HepG2 (cell line): ENCODE results near the gene RNASE4. TPM values are rescaled to one million over a fixed set of nuclear protein-coding genes. Genes with fewer than 3 reads are reported as not detected.
A peak's percentile ranks its signal among the peaks of the same experiment; 100 is the strongest.

Experiments
- MATR3 ChIP-seq: sonication (generic); formaldehyde crosslinking; IDR thresholded peaks from 2 replicates; pipeline ENCODE4 v1.4.0; 2020; ENCODE audit warnings: missing genetic modification reagents
- SYNCRIP ChIP-seq: fragments of 200-400 bp; formaldehyde crosslinking; IDR thresholded peaks from 2 replicates; pipeline ENCODE4 v1.6.1; 2018; ENCODE audit warnings: mild to moderate bottlenecking, low read depth, low read length; ENCODE audit not compliant: insufficient read depth
- ZBTB7B ChIP-seq: sonication (generic); formaldehyde crosslinking; IDR thresholded peaks from 2 replicates; pipeline ENCODE4 v1.4.0; 2020; ENCODE audit warnings: missing genetic modification reagents
- ZNF24 ChIP-seq: fragments of 450-650 bp; IDR thresholded peaks from 2 replicates; pipeline ENCODE4 v1.6.1; 2017; ENCODE audit warnings: antibody characterized with exemption, mild to moderate bottlenecking
- ZNF33A ChIP-seq: sonication (generic); formaldehyde crosslinking; IDR thresholded peaks from 2 replicates; pipeline ENCODE4 v1.5.1; 2020; ENCODE audit warnings: missing genetic modification reagents, mild to moderate bottlenecking, moderate library complexity, borderline replicate concordance
- polyA plus RNA-seq, 8 experiments: library from polyadenylated mRNA; depleted of rRNA in 3 of 8; stranded (reverse) in 7 of 8; unstranded in 1 of 8; fragments of >200 nt; fragmentation: Illumina TruSeq in 4 of 8; extraction: Trizol in 4 of 8; gene quantifications; 2 replicates each; pipeline versions ENCODE4 v1.2.1 to v1.2.3, GENCODE V29; 2011 to 2016; ENCODE audit warnings: low read depth in 4 of 8, missing spikeins in 1 of 8, mixed read lengths in 1 of 8; ENCODE audit not compliant: insufficient read depth in 1 of 8
- total RNA-seq, 5 experiments: library from RNA; depleted of rRNA; stranded (reverse); fragments of >200 nt; fragmentation: Illumina TruSeq; extraction: Trizol; gene quantifications; 2 replicates each; pipeline ENCODE4 v1.2.3, GENCODE V29; 2016; ENCODE audit warnings: low read depth in 1 of 5
- TF ChIP-seq, protein P1 (sequence below): sonication (generic); formaldehyde crosslinking; IDR thresholded peaks from 2 replicates; pipeline ENCODE4 v1.4.0; 2020; ENCODE audit warnings: missing genetic modification reagents
- TF ChIP-seq, protein P2 (sequence below): IDR thresholded peaks from 2 replicates; pipeline ENCODE4 v1.6.1; 2016; ENCODE audit warnings: low read depth, missing genetic modification reagents, missing compliant biosample characterization
- TF ChIP-seq, protein P3 (sequence below): sonication (generic); formaldehyde crosslinking; IDR thresholded peaks from 2 replicates; pipeline ENCODE4 v1.5.0; 2020; ENCODE audit warnings: mild to moderate bottlenecking, missing genetic modification reagents, borderline replicate concordance
- TF ChIP-seq, protein P4 (sequence below): sonication (generic); formaldehyde crosslinking; IDR thresholded peaks from 2 replicates; pipeline ENCODE4 v1.5.1; 2020; ENCODE audit warnings: missing genetic modification reagents, mild to moderate bottlenecking, borderline replicate concordance

RNASE4 gene
- total and polyA plus RNA-seq, 2 of the 13 experiments (the other 11 are each of a cell fraction or from before 2014, with no cell fraction given), result 109 to 983 TPM

DNA sequence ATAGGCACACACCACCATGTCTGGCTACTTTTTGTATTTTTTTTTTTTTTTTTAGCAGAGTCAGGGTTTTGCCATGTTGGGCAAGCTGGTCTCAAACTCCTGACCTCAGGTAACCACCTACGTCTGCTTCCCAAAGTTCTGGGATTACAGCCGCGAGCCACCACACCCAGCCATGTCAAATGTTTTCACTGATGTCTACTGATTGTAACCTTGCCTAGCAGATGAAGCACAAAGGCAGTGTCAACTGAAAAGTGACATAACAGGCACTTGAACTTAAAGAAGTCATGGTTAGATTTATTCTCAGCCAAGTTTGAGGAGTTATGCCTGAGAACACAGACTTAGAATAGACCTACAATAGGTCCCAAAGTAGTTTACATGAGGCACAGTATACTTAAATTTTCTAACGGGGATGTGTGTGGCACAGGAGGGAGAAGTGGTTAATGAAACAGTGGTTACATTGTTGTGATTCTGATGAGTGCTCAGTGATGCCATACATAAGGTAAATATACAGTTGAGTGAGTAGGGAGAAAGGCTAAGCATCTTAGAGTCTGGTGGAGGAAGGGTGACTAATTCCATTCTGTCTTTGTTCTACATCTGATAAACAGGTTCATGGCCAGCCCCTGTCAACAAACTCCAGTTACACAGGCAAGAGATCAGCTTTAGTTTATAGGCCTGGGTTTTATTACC, 12.6 kb upstream of the RNASE4 start (continued):
- TF ChIP-seq, protein P1, sequence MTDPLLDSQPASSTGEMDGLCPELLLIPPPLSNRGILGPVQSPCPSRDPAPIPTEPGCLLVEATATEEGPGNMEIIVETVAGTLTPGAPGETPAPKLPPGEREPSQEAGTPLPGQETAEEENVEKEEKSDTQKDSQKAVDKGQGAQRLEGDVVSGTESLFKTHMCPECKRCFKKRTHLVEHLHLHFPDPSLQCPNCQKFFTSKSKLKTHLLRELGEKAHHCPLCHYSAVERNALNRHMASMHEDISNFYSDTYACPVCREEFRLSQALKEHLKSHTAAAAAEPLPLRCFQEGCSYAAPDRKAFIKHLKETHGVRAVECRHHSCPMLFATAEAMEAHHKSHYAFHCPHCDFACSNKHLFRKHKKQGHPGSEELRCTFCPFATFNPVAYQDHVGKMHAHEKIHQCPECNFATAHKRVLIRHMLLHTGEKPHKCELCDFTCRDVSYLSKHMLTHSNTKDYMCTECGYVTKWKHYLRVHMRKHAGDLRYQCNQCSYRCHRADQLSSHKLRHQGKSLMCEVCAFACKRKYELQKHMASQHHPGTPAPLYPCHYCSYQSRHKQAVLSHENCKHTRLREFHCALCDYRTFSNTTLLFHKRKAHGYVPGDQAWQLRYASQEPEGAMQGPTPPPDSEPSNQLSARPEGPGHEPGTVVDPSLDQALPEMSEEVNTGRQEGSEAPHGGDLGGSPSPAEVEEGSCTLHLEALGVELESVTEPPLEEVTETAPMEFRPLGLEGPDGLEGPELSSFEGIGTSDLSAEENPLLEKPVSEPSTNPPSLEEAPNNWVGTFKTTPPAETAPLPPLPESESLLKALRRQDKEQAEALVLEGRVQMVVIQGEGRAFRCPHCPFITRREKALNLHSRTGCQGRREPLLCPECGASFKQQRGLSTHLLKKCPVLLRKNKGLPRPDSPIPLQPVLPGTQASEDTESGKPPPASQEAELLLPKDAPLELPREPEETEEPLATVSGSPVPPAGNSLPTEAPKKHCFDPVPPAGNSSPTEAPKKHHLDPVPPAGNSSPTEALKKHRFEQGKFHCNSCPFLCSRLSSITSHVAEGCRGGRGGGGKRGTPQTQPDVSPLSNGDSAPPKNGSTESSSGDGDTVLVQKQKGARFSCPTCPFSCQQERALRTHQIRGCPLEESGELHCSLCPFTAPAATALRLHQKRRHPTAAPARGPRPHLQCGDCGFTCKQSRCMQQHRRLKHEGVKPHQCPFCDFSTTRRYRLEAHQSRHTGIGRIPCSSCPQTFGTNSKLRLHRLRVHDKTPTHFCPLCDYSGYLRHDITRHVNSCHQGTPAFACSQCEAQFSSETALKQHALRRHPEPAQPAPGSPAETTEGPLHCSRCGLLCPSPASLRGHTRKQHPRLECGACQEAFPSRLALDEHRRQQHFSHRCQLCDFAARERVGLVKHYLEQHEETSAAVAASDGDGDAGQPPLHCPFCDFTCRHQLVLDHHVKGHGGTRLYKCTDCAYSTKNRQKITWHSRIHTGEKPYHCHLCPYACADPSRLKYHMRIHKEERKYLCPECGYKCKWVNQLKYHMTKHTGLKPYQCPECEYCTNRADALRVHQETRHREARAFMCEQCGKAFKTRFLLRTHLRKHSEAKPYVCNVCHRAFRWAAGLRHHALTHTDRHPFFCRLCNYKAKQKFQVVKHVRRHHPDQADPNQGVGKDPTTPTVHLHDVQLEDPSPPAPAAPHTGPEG (CRISPR knock-in tag), result no peak
- TF ChIP-seq ZBTB7B (CRISPR knock-in tag) (no peak), MATR3 (CRISPR knock-in tag) (no peak), ZNF24 (no peak), SYNCRIP (no peak), ZNF33A (CRISPR knock-in tag) (no peak)
- TF ChIP-seq, protein P2, sequence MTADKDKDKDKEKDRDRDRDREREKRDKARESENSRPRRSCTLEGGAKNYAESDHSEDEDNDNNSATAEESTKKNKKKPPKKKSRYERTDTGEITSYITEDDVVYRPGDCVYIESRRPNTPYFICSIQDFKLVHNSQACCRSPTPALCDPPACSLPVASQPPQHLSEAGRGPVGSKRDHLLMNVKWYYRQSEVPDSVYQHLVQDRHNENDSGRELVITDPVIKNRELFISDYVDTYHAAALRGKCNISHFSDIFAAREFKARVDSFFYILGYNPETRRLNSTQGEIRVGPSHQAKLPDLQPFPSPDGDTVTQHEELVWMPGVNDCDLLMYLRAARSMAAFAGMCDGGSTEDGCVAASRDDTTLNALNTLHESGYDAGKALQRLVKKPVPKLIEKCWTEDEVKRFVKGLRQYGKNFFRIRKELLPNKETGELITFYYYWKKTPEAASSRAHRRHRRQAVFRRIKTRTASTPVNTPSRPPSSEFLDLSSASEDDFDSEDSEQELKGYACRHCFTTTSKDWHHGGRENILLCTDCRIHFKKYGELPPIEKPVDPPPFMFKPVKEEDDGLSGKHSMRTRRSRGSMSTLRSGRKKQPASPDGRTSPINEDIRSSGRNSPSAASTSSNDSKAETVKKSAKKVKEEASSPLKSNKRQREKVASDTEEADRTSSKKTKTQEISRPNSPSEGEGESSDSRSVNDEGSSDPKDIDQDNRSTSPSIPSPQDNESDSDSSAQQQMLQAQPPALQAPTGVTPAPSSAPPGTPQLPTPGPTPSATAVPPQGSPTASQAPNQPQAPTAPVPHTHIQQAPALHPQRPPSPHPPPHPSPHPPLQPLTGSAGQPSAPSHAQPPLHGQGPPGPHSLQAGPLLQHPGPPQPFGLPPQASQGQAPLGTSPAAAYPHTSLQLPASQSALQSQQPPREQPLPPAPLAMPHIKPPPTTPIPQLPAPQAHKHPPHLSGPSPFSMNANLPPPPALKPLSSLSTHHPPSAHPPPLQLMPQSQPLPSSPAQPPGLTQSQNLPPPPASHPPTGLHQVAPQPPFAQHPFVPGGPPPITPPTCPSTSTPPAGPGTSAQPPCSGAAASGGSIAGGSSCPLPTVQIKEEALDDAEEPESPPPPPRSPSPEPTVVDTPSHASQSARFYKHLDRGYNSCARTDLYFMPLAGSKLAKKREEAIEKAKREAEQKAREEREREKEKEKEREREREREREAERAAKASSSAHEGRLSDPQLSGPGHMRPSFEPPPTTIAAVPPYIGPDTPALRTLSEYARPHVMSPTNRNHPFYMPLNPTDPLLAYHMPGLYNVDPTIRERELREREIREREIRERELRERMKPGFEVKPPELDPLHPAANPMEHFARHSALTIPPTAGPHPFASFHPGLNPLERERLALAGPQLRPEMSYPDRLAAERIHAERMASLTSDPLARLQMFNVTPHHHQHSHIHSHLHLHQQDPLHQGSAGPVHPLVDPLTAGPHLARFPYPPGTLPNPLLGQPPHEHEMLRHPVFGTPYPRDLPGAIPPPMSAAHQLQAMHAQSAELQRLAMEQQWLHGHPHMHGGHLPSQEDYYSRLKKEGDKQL, result peak; percentile 75
- TF ChIP-seq, protein P3, sequence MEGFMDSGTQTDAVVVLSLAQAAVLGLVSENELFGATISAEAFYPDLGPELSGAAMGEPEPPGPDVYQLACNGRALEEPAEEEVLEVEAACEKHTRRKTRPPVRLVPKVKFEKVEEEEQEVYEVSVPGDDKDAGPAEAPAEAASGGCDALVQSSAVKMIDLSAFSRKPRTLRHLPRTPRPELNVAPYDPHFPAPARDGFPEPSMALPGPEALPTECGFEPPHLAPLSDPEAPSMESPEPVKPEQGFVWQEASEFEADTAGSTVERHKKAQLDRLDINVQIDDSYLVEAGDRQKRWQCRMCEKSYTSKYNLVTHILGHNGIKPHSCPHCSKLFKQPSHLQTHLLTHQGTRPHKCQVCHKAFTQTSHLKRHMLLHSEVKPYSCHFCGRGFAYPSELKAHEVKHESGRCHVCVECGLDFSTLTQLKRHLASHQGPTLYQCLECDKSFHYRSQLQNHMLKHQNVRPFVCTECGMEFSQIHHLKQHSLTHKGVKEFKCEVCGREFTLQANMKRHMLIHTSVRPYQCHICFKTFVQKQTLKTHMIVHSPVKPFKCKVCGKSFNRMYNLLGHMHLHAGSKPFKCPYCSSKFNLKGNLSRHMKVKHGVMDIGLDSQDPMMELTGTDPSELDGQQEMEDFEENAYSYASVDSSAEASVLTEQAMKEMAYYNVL (CRISPR knock-in tag), result no peak
- TF ChIP-seq, protein P4, sequence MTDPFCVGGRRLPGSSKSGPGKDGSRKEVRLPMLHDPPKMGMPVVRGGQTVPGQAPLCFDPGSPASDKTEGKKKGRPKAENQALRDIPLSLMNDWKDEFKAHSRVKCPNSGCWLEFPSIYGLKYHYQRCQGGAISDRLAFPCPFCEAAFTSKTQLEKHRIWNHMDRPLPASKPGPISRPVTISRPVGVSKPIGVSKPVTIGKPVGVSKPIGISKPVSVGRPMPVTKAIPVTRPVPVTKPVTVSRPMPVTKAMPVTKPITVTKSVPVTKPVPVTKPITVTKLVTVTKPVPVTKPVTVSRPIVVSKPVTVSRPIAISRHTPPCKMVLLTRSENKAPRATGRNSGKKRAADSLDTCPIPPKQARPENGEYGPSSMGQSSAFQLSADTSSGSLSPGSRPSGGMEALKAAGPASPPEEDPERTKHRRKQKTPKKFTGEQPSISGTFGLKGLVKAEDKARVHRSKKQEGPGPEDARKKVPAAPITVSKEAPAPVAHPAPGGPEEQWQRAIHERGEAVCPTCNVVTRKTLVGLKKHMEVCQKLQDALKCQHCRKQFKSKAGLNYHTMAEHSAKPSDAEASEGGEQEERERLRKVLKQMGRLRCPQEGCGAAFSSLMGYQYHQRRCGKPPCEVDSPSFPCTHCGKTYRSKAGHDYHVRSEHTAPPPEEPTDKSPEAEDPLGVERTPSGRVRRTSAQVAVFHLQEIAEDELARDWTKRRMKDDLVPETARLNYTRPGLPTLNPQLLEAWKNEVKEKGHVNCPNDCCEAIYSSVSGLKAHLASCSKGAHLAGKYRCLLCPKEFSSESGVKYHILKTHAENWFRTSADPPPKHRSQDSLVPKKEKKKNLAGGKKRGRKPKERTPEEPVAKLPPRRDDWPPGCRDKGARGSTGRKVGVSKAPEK (CRISPR knock-in tag), result no peak
